H9 (cell line): ENCODE data around the gene EOLA2. TPM values are rescaled to one million over a fixed set of nuclear protein-coding genes. Genes with fewer than 3 reads are reported as not detected.

Experiments used
- DNase-seq: peaks from one replicate; pipeline ENCODE4 v3.0.0-alpha.2; 2017
- H2AFZ ChIP-seq: one replicate; pipeline ENCODE4 v1.6.1; 2013; ENCODE audit warnings: mild to moderate bottlenecking, low read length, control low read depth, moderate library complexity
- H2AK5ac ChIP-seq: 2 replicates; pipeline ENCODE4 v1.6.1; 2013; ENCODE audit warnings: low read length, control low read depth, mixed read lengths; ENCODE audit not compliant: insufficient read length
- H2BK120ac ChIP-seq: one replicate; pipeline ENCODE4 v1.6.1; 2013; ENCODE audit warnings: low read depth, mild to moderate bottlenecking, low read length, control low read depth, inconsistent platforms; ENCODE audit not compliant: poor library complexity, severe bottlenecking
- H2BK12ac ChIP-seq: 2 replicates; pipeline ENCODE4 v1.6.1; 2013; ENCODE audit warnings: low read length, control low read depth, mixed read lengths, low read depth; ENCODE audit not compliant: insufficient read length
- H2BK15ac ChIP-seq: 2 replicates; pipeline ENCODE4 v1.6.1; 2013; ENCODE audit warnings: low read depth, low read length, control low read depth
- H2BK20ac ChIP-seq: one replicate; pipeline ENCODE4 v1.6.1; 2013; ENCODE audit warnings: low read depth, mild to moderate bottlenecking, low read length, control low read depth, inconsistent platforms; ENCODE audit not compliant: poor library complexity, severe bottlenecking
- H2BK5ac ChIP-seq: 2 replicates; pipeline ENCODE4 v1.6.1; 2013; ENCODE audit warnings: low read length, control low read depth, mixed read lengths; ENCODE audit not compliant: insufficient read length
- H3K14ac ChIP-seq: 2 replicates; pipeline ENCODE4 v1.6.1; 2013; ENCODE audit warnings: low read length, control low read depth; ENCODE audit not compliant: insufficient read depth
- H3K18ac ChIP-seq: 2 replicates; pipeline ENCODE4 v1.6.1; 2013; ENCODE audit warnings: low read depth, mild to moderate bottlenecking, mixed read lengths, low read length, control low read depth; ENCODE audit not compliant: insufficient read length
- H3K23ac ChIP-seq: 2 replicates; pipeline ENCODE4 v1.6.1; 2013; ENCODE audit warnings: low read length, control low read depth, mixed read lengths, low read depth; ENCODE audit not compliant: insufficient read length
- H3K23me2 ChIP-seq: 2 replicates; pipeline ENCODE4 v1.6.1; 2013; ENCODE audit warnings: low read depth, mild to moderate bottlenecking, mixed read lengths, low read length, control low read depth; ENCODE audit not compliant: insufficient read length, poor library complexity, severe bottlenecking
- H3K27ac ChIP-seq: 2 replicates; pipeline ENCODE4 v1.5.1; 2013; ENCODE audit warnings: low read length, control low read depth, mixed read lengths, low read depth; ENCODE audit not compliant: insufficient read length
- H3K27me3 ChIP-seq: 2 replicates; pipeline ENCODE4 v1.6.1; 2013; ENCODE audit warnings: low read length, control low read depth, inconsistent platforms; ENCODE audit not compliant: insufficient read depth
- H3K4ac ChIP-seq: 2 replicates; pipeline ENCODE4 v1.6.1; 2013; ENCODE audit warnings: low read depth, mild to moderate bottlenecking, control low read depth, inconsistent platforms, low read length, moderate library complexity
- H3K4me1 ChIP-seq: 2 replicates; pipeline ENCODE4 v1.6.1; 2013; ENCODE audit warnings: low read length, control low read depth, inconsistent platforms; ENCODE audit not compliant: insufficient read depth
- H3K4me2 ChIP-seq: 2 replicates; pipeline ENCODE4 v1.6.1; 2013; ENCODE audit warnings: low read length, control low read depth, mixed read lengths; ENCODE audit not compliant: insufficient read length, insufficient read depth
- H3K56ac ChIP-seq: 2 replicates; pipeline ENCODE4 v1.6.1; 2013; ENCODE audit warnings: low read depth, mild to moderate bottlenecking, mixed read lengths, low read length, control low read depth; ENCODE audit not compliant: insufficient read length
- H3K79me1 ChIP-seq: 2 replicates; pipeline ENCODE4 v1.6.1; 2013; ENCODE audit warnings: low read depth, mild to moderate bottlenecking, moderate library complexity, low read length, control low read depth, inconsistent platforms; ENCODE audit not compliant: insufficient read depth, poor library complexity, severe bottlenecking
- H3K79me2 ChIP-seq: 2 replicates; pipeline ENCODE4 v1.6.1; 2013; ENCODE audit warnings: low read length, control low read depth, inconsistent platforms; ENCODE audit not compliant: insufficient read depth
- H3K9ac ChIP-seq: 2 replicates; pipeline ENCODE4 v1.6.1; 2013; ENCODE audit warnings: low read length, control low read depth, mixed read lengths; ENCODE audit not compliant: insufficient read length; ENCODE audit errors: extremely low read depth
- H3K9me3 ChIP-seq: one replicate; pipeline ENCODE4 v1.6.1; 2013; ENCODE audit warnings: low read depth, low read length, inconsistent platforms; ENCODE audit not compliant: control insufficient read depth
- H3T11ph ChIP-seq: one replicate; pipeline ENCODE4 v1.6.1; 2013; ENCODE audit warnings: mild to moderate bottlenecking, low read length, control low read depth, inconsistent platforms
- H4K20me1 ChIP-seq: one replicate; pipeline ENCODE4 v1.6.1; 2013; ENCODE audit not compliant: control insufficient read depth, insufficient read length, insufficient read depth
- H4K5ac ChIP-seq: 2 replicates; pipeline ENCODE4 v1.6.1; 2013; ENCODE audit warnings: low read depth, mild to moderate bottlenecking, mixed read lengths, low read length, control low read depth; ENCODE audit not compliant: insufficient read length
- H4K8ac ChIP-seq: replicated peaks from 2 replicates; pipeline ENCODE4 v1.6.1; 2013; ENCODE audit warnings: low read length, control low read depth, mixed read lengths, low read depth; ENCODE audit not compliant: insufficient read length
- H4K91ac ChIP-seq: 2 replicates; pipeline ENCODE4 v1.6.1; 2013; ENCODE audit warnings: low read depth, mild to moderate bottlenecking, moderate library complexity, mixed read lengths, low read length, control low read depth; ENCODE audit not compliant: insufficient read length
- H3K27ac Mint-ChIP-seq, 3 experiments: 2 replicates in 2 of 3; 3 replicates in 1 of 3; pipeline ENCODE4 v1.8.0; 2020 to 2021; ENCODE audit warnings: mixed read lengths in 3 of 3, mild to moderate bottlenecking in 1 of 3, moderate library complexity in 1 of 3
- H3K27me3 Mint-ChIP-seq: 2 replicates; pipeline ENCODE4 v1.8.0; 2021; ENCODE audit warnings: low read depth, mild to moderate bottlenecking, moderate library complexity, mixed read lengths
- H3K36me3 Mint-ChIP-seq, 3 experiments: 2 replicates in 2 of 3; 3 replicates in 1 of 3; pipeline ENCODE4 v1.8.0; 2020 to 2021; ENCODE audit warnings: low read depth in 3 of 3, mixed read lengths in 3 of 3; ENCODE audit not compliant: insufficient read depth in 1 of 3
- H3K4me1 Mint-ChIP-seq, 2 experiments: 2 replicates each; pipeline ENCODE4 v1.8.0; 2020; ENCODE audit warnings: mixed read lengths in 2 of 2
- H3K4me3 Mint-ChIP-seq, 2 experiments: 2 replicates in 1 of 2; 3 replicates in 1 of 2; pipeline ENCODE4 v1.8.0; 2020 to 2021; ENCODE audit warnings: mild to moderate bottlenecking in 2 of 2, mixed read lengths in 2 of 2, moderate library complexity in 1 of 2
- H3K9me3 Mint-ChIP-seq, 2 experiments: 2 replicates in 1 of 2; 3 replicates in 1 of 2; pipeline ENCODE4 v1.8.0; 2020; ENCODE audit warnings: mild to moderate bottlenecking in 2 of 2, mixed read lengths in 2 of 2, moderate library complexity in 1 of 2
- WGBS: extraction: QIAGEN DNeasy Blood & Tissue Kit; methylation state at CpG from one replicate; pipeline ENCODE4 v1.1.7; 2013; ENCODE audit warnings: missing lambda C conversion rate, low lambda C conversion rate, mixed read lengths; ENCODE audit not compliant: insufficient read length; ENCODE audit errors: extremely low coverage; 5-methylcytosine and 5-hydroxymethylcytosine counted together
- total RNA-seq: library from RNA; stranded (reverse); gene quantifications from 2 replicates; pipeline ENCODE4 v1.2.1, GENCODE V29; 2021
- TF ChIP-seq, protein P1 (sequence below): fragments of 200-600 bp; sonication (generic); conservative IDR thresholded peaks from 3 replicates; pipeline ENCODE4 v1.8.0; 2021; ENCODE audit warnings: antibody characterized with exemption, mild to moderate bottlenecking

EOLA2 gene
- total RNA-seq, 1 experiment from 2014 or later: 38.9 TPM

DNA sequence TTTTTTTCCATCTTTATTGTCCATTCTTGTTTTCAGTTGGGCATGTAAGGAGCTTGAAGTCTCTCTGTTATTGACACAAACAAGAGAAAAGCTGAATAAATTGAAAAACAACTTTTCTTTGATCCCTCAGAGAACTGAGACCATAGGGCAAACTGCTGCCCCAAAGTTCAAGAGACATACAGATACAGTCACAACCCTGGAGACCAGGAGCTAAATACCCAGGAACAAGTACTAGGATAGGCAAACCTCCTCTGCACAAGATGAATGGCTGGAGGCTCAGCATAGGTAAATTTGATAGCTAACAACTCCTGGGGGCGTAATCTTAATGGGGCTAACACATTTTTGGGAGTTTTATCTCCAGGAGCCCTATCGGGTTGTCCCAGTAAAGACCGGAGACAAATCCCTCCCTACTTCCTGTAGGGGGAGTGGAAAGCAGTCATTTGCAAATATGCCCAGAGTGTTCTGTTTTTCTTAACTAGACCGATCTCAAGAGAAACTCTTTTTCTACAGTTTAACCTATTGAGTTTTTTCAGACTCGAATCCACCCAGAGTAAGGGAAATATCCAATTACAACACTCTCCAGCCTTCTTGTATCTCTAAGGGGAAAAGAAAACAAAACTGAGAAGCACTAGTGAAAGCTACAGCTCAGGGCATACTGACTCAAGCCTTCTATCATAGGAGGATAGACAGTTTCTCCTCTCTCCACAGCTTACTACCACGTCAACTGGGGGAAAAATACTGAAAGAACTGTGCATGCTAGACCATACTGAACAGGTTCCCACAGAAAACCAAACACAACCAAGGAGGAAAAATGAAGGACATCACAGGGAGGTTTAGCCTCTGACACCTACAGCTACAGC lies 34.2 kb downstream of the EOLA2 start:
- Mint-ChIP-seq H3K27me3 (peaks cover 1% of the 10 kb centered on the region; the same call in 1 of the 2 replicates), H3K4me1 (peaks cover 8% of the 10 kb centered on the region in 2 experiments), H3K9me3 (peaks cover 54 to 69% of the 10 kb centered on the region in 2 experiments), H3K27ac (no peak overlapping the region; a peak in 1 of 7 replicates), H3K4me3 (no peak overlapping the region), H3K36me3 (peaks cover 0 to under 1% (median 0%) of the 10 kb centered on the region in 3 experiments; a peak in 3 of 7 replicates)
- Histone ChIP-seq H2BK12ac (no peak overlapping the region), H2BK5ac (no peak overlapping the region), H2BK15ac (no peak overlapping the region), H3K9ac (no peak overlapping the region), H3K79me1 (no peaks in the 10 kb centered on the region), H4K5ac (no peak overlapping the region), H3K27me3 (no peaks in the 10 kb centered on the region), H3K4me2 (no peak overlapping the region), H4K20me1 (no peaks in the 10 kb centered on the region), H2BK120ac (no peak overlapping the region), H3K4ac (no peak overlapping the region), H3K27ac (no peak overlapping the region), H3K56ac (no peak overlapping the region), H3K23me2 (no peaks in the 10 kb centered on the region), H3K18ac (no peak overlapping the region), H3K9me3 (peaks cover 24% of the 10 kb centered on the region), H3K4me1 (no peaks in the 10 kb centered on the region; the same call in 1 of the 2 replicates), H4K91ac (no peak overlapping the region), H2BK20ac (no peak overlapping the region), H2AFZ (peak overlapping the region; percentile 56), H3K23ac (no peak overlapping the region), H3K79me2 (no peaks in the 10 kb centered on the region), H3T11ph (no peak overlapping the region), H4K8ac (no peak overlapping the region), H2AK5ac (no peak overlapping the region), H3K14ac (no peak overlapping the region)
- no CpG with 5 or more reads among the region's 6 CpGs for WGBS
- TF ChIP-seq, protein P1, sequence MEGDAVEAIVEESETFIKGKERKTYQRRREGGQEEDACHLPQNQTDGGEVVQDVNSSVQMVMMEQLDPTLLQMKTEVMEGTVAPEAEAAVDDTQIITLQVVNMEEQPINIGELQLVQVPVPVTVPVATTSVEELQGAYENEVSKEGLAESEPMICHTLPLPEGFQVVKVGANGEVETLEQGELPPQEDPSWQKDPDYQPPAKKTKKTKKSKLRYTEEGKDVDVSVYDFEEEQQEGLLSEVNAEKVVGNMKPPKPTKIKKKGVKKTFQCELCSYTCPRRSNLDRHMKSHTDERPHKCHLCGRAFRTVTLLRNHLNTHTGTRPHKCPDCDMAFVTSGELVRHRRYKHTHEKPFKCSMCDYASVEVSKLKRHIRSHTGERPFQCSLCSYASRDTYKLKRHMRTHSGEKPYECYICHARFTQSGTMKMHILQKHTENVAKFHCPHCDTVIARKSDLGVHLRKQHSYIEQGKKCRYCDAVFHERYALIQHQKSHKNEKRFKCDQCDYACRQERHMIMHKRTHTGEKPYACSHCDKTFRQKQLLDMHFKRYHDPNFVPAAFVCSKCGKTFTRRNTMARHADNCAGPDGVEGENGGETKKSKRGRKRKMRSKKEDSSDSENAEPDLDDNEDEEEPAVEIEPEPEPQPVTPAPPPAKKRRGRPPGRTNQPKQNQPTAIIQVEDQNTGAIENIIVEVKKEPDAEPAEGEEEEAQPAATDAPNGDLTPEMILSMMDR: peak; percentile 45; the same call in 2 of the 3 replicates
- no peak for DNase-seq
